NCI-H1105 (cell line): ENCODE results near the gene HIF1A.
"Not testable (repeated sequence)": the region's sequence is repeated elsewhere in the genome, so short reads cannot be mapped to it uniquely, and the experiment has no call there.

Source experiments
- DNase-seq: peaks from one replicate; lab custom pipeline; 2025; lab: John Stamatoyannopoulos, UW

HIF1A gene

GRCh38 chr14:61749264-61749663 lies 54.0 kb downstream of the HIF1A start:
- no peak for DNase-seq

GRCh38 chr14:61749867-61750266 lies 54.6 kb downstream of the HIF1A start:
- peak; percentile 66 for DNase-seq

DNA sequence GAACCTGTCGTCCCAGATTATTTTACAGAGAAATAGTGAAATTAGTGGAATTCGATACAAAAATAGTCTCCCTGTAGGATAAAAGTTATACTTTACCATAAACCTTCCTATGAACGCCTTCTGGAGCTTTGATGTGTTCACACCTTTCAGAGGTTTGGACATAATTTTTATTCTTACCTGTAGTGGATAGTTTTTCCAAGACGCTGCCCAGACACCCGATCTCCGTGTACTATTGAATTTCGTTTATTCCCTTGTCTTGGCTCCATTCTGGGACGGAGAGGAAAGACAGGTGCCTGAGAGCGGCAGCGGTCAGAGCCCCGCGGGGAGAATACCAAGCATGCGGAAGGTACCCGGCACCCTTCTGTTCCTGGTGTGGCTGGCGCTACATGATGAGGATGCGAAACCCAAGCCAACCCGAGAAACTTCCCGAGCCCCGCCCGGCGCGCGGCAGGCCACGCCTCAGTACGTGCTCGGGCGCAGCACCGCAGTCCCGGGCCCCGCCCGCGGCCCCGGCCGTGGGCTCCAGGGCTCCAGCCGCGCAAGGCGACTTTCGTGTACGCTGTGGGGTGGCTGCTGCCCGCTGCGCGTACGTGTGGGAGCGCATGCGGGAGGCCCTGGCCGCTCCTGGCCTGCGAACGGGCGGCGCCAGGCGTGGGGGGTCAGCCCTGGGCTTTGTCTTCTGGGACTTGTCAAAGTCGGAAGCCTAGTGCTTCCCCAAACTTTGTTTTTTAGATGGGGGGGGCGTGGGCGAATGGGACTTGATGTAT lies 55.6 kb downstream of the HIF1A start:
- peak; percentile 65 for DNase-seq

DNA sequence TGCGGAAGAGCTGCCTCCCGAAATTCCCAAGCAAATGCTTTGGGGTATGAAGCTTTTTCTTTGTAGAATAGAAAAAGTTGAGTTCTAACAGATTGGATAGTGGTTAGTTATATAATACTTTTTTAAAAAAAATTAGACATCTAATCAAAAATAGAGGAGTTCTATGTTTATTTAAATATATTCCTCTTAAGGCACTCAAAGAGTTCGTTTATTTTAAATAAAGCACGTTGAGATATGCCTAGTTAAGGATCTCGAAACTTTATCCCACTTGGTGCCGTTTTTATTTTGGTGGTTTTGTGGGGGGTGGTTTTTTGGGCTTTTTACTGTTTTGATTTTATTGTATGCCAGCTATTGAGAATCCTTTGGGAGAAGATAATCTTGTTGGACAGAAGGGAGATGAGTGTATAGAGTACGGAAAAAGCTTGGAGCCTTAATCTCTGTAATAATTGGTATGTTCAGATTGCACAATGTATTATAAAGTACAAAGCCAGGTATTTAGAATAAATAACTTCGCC lies 56.2 kb downstream of the HIF1A start:
- DNase-seq: no peak

- DNase-seq: no peak
Observed at GRCh38 chr14:61752626-61753025, 57.3 kb downstream of the HIF1A start.

DNA sequence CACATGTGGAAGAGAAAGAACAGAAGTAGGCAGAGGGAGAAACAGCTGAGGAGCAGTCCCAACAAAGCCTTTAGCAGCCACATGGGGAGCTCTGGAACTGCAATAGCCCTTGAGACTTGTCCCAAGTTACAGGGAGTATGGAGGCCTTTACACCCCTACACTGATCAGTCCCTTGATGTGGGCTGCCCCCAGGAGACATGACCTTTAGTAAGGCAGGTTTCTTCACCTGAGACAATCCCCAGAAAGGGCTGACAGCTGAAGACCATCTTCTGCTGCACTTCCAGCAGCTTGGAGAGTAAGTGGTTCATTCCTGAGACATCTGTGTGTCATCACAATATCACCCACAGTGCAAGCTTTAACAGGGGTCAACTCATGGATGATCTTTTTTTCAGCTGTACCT lies 58.3 kb downstream of the HIF1A start:
- no peak for DNase-seq

- DNase-seq: no peak
Observed at GRCh38 chr14:61754627-61755381, 59.5 kb downstream of the HIF1A start.

DNA sequence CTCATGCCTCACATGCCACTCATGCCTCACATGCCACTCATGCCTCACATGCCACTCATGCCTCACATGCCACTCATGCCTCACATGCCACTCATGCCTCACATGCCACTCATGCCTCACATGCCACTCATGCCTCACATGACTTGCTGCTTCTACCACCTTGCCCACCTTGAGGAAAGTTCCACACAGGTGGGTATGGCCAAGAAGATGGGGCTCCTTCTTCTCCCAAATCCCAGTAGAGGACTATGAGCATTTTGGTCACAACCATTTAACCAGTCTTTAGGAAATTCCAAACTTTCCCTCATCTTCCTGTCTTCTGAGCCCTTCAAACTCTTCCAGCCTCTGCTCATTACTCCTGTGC lies 60.0 kb downstream of the HIF1A start:
- not testable (repeated sequence) for DNase-seq

DNA sequence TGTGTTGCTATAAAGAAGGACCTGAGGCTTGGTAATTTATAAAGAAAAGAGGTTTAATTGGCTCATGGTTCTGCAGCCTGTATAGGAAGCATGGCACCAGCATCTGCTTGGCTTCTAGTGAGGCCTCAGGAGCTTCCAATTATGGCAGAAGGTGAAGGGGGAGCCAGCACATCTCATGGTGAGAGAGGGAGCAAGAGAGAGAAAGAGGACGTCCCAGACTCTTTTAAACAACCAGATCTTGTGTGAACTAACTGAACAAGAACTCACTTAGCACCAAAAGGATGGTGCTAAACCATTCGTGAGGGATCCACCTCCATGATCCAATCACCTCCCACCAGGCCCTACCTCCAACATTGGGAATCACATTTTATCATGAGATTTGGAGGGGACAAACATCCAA lies 60.8 kb downstream of the HIF1A start:
- no peak for DNase-seq

- DNase-seq: no peak
Observed at GRCh38 chr14:61759878-61760277, 64.6 kb downstream of the HIF1A start.

DNA sequence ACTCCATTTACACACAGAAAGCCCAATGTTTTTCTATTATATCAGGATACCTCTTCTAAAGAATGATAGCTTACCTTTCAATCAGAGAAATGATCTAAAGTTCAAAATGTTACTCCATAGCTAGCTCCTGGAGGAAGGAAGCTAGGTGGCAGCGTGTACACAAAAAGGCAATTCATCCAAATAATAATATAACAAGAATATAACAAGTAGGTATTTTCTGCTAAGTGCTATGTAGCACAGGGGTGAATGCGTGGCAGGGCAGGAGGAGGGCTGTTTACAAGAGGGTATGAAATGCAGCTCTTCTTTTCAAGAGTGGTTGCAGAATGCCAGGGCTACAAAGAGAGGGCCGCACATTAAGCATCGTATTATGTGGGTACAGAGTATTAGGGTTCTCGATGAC lies 66.2 kb downstream of the HIF1A start:
- DNase-seq: no peak

DNA sequence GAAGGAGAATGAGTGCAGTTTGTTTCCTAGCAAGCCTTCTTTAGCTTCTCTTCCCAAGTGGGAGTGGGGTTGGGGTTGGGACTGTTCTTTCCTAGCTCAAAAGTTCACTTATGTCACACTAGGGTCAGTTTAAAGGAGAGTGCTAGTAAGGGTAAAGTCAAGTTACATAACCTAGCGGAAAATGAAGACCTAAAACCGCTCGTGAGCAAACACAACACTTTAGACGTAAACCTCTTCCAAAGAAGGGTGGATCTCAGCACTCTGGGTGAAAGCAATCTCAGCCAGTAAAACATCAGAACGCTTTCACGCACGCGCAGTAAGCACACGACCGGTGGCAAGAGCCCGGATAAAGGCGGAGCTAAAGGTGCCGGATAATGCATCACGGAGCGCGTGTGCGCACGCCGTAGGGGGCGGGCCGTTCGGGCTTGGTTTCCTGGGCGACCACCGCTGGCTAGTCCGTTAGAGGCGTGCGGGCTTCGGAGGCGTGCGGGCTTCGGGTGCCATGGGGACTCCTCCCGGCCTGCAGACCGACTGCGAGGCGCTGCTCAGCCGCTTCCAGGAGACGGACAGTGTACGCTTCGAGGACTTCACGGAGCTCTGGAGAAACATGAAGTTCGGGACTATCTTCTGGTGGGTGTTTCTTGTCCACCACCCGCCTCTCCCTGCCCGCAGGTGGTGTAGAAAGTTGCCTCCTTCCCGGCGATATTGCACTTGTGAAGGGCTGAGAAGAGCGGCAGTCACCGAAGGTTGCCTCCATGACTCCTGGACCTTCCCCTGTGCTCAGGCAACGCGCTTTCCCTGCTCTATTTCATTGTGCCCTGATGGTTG lies 66.9 kb downstream of the HIF1A start, which contains the start of gene SNAPC1:
Gene SNAPC1, plus strand, starts transcription at position 462 of the 828 bp plus-strand sequence. Its CDS starts 41 bp downstream, at position 503.
- DNase-seq: peak; percentile 97

GRCh38 chr14:61764342-61765122 lies 69.2 kb downstream of the HIF1A start:
- DNase-seq: no peak

DNA sequence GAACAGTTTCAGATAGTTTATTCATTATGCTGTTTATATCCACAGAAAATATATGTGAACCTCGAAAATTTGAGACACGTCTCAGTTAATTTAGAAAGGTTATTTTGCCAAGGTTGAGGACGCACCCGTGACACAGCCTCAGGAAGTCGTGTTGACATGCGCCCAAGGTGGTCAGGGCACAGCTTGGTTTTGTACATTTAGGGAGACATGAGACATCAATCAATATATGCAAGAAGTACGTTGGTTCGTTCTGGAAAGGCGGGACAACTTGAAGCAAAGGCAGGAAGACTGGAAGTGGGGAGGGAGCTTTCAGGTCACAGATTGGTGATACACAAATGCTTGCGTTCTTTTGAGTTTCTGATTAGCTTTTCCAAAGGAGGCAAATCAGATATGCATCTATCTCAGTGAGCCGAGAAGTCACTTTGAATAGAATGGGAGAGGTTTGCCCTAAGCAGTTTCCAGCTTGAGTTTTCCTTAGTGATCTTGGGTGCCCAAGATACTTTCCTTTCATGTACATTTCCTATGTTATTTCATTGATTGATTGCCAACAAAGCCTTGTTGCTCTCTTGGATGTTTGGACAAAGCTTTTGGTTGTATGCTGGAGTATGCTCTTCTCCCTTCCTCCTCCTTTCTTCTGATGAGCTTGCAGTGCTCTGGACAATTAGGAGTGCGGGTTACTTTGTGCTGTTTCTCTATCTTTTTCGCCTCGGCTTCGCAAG lies 70.1 kb downstream of the HIF1A start:
- no peak for DNase-seq

DNA sequence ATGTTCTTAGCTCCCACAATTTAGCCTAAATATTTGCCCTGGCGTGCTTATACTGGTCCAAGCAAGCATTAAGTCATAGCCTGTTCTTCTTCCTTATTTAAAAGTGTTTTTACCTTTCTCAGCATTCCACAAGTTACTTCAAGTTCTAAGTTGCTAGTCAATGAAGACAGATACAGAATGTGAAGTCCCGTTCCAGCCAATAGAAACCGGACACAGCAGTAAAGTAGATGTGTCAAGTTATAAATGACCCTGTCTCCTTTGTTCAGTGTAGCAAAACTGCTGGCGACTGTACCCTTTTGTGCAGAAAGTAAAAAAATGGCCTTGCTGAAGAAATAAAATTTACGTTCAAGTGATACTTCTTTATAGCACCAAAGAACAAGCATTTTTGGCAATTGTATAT lies 70.8 kb downstream of the HIF1A start:
- no peak for DNase-seq

GRCh38 chr14:61768240-61768639 lies 72.9 kb downstream of the HIF1A start:
- DNase-seq: no peak

- no peak for DNase-seq
Observed at GRCh38 chr14:61769893-61770292, 74.6 kb downstream of the HIF1A start.

DNA sequence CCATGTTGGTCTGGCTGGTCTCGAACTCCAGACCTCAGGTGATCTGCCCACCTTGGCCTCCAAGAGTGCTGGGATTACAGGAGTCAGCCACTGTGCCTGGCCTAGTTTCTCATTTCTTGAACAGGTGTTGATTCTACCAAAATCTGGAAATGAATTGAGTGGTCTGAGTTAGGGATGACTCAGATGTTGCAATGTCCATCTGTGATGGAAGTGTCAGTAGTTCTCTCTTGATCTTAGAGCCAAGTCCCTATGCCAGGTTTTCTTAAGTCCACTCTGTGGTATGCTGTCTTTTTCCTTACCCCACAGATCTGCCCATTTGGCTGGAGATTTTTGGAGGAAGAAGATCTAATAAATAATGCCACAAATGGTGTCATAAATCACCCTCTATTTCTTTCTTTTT lies 79.5 kb downstream of the HIF1A start:
- DNase-seq: no peak

DNA sequence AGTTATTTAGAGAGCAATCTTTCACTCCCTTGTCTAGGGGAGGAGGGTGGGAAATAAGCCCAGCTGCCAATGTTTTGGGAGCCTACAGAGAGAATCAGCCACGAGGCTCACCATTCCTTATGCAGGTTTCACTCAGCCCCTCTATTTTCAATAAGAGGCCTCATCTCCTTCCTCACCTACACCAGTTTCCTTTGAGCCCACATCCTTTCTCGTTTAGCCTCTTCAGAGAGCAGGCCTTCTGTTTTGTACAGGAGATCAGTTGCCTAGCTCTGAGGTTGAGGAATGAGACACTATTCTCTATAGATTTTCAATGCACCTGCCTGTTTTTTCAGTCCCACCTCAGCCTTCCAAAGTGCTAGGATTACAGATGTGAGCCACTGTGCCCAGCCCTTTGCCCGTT lies 84.8 kb downstream of the HIF1A start:
- DNase-seq: no peak

GRCh38 chr14:61797309-61797708 lies 102.0 kb downstream of the HIF1A start:
- no peak for DNase-seq
